HepG2 (cell line): ENCODE measurements around the gene NUDT2. TPM values are rescaled to one million over a fixed set of nuclear protein-coding genes. Genes with fewer than 3 reads are reported as not detected.

Experiments used
- ZNF383 ChIP-seq: sonication (generic); formaldehyde crosslinking; IDR thresholded peaks from 2 replicates; pipeline ENCODE4 v1.4.0; 2020; ENCODE audit warnings: missing genetic modification reagents, mild to moderate bottlenecking, borderline replicate concordance
- polyA plus RNA-seq, 8 experiments: library from polyadenylated mRNA; depleted of rRNA in 3 of 8; stranded (reverse) in 7 of 8; unstranded in 1 of 8; fragments of >200 nt; fragmentation: Illumina TruSeq in 4 of 8; extraction: Trizol in 4 of 8; gene quantifications; 2 replicates each; pipeline versions ENCODE4 v1.2.1 to v1.2.3, GENCODE V29; 2011 to 2016; ENCODE audit warnings: low read depth in 4 of 8, missing spikeins in 1 of 8, mixed read lengths in 1 of 8; ENCODE audit not compliant: insufficient read depth in 1 of 8
- total RNA-seq, 5 experiments: library from RNA; depleted of rRNA; stranded (reverse); fragments of >200 nt; fragmentation: Illumina TruSeq; extraction: Trizol; gene quantifications; 2 replicates each; pipeline ENCODE4 v1.2.3, GENCODE V29; 2016; ENCODE audit warnings: low read depth in 1 of 5
- TF ChIP-seq, protein P1 (sequence below), 2 experiments: fragments of 450-650 bp in 1 of 2; sonication (generic) in 1 of 2; formaldehyde crosslinking in 1 of 2; IDR thresholded peaks; 2 replicates each; pipeline versions ENCODE4 v1.6.1 to v1.8.0; 2016 to 2022; ENCODE audit warnings: antibody characterized with exemption in 1 of 2, mild to moderate bottlenecking in 1 of 2, missing genetic modification reagents in 1 of 2
- TF ChIP-seq, protein P2 (sequence below): sonication (generic); formaldehyde crosslinking; IDR thresholded peaks from 2 replicates; pipeline ENCODE4 v1.4.0; 2020; ENCODE audit warnings: missing genetic modification reagents
- TF ChIP-seq, protein P3 (sequence below): sonication (generic); formaldehyde crosslinking; IDR thresholded peaks from 2 replicates; pipeline ENCODE4 v1.4.0; 2020; ENCODE audit warnings: missing genetic modification reagents, borderline replicate concordance
- TF ChIP-seq, protein P4 (sequence below), 2 experiments: sonication (generic) in 1 of 2; formaldehyde crosslinking in 1 of 2; IDR thresholded peaks; 2 replicates each; pipeline versions ENCODE4 v1.5.1 to v1.6.1; 2011 to 2020; ENCODE audit warnings: borderline replicate concordance in 1 of 2, low read depth in 1 of 2, low read length in 1 of 2, mild to moderate bottlenecking in 1 of 2, missing genetic modification reagents in 1 of 2, moderate library complexity in 1 of 2
- TF ChIP-seq, protein P5 (sequence below): sonication (generic); formaldehyde crosslinking; IDR thresholded peaks from 2 replicates; pipeline ENCODE4 v1.4.0; 2020; ENCODE audit warnings: missing genetic modification reagents, borderline replicate concordance

NUDT2 gene
- total and polyA plus RNA-seq, 2 of the 13 experiments (the other 11 are each of a cell fraction or from before 2014, with no cell fraction given) = 19.9 to 24.6 TPM

DNA sequence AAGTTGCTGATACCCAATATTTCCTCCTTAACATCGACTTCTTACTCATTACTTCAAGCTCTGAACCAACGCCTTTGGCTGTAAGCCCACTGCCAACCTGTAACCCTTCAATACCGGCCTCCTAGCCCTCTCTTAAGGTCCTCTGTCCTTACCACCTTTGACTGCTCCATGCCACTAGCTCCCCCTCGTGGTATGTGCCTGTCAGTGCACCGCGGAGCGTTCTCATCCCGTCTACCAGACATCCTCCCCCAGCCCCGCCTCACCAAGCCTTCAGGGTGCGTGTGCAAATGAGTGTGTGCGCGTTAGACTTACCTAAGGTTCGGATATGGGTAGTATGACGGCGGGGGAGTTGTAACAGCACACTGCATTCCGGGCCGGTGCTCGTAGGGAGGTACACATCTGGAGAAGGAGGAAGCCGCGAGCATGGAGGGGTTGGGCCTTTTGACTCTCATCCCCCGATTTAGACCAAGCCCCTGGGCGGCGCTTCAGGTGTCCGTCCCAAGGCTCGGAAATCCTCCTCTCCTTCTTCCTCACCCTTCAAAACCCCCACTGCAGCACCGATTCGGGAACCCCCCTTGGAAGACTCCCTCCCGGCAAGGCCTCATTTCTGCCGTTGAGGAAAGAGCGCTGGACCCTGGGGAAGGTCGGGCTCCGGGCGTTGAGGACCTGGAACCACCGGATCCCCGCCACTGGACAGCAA lies 50.1 kb downstream of the NUDT2 start (continued):
- TF ChIP-seq, protein P1, sequence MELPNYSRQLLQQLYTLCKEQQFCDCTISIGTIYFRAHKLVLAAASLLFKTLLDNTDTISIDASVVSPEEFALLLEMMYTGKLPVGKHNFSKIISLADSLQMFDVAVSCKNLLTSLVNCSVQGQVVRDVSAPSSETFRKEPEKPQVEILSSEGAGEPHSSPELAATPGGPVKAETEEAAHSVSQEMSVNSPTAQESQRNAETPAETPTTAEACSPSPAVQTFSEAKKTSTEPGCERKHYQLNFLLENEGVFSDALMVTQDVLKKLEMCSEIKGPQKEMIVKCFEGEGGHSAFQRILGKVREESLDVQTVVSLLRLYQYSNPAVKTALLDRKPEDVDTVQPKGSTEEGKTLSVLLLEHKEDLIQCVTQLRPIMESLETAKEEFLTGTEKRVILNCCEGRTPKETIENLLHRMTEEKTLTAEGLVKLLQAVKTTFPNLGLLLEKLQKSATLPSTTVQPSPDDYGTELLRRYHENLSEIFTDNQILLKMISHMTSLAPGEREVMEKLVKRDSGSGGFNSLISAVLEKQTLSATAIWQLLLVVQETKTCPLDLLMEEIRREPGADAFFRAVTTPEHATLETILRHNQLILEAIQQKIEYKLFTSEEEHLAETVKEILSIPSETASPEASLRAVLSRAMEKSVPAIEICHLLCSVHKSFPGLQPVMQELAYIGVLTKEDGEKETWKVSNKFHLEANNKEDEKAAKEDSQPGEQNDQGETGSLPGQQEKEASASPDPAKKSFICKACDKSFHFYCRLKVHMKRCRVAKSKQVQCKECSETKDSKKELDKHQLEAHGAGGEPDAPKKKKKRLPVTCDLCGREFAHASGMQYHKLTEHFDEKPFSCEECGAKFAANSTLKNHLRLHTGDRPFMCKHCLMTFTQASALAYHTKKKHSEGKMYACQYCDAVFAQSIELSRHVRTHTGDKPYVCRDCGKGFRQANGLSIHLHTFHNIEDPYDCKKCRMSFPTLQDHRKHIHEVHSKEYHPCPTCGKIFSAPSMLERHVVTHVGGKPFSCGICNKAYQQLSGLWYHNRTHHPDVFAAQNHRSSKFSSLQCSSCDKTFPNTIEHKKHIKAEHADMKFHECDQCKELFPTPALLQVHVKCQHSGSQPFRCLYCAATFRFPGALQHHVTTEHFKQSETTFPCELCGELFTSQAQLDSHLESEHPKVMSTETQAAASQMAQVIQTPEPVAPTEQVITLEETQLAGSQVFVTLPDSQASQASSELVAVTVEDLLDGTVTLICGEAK (IDR thresholded peaks at IDR 0.05) = no peak
- TF ChIP-seq, protein P1 (CRISPR knock-in tag; IDR thresholded peaks at IDR 0.05) = no peak
- TF ChIP-seq, protein P2, sequence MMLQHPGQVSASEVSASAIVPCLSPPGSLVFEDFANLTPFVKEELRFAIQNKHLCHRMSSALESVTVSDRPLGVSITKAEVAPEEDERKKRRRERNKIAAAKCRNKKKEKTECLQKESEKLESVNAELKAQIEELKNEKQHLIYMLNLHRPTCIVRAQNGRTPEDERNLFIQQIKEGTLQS (CRISPR knock-in tag) = 0 out of 2 replicates have a peak, but pooled peaks have one; percentile 11
- TF ChIP-seq, protein P3, sequence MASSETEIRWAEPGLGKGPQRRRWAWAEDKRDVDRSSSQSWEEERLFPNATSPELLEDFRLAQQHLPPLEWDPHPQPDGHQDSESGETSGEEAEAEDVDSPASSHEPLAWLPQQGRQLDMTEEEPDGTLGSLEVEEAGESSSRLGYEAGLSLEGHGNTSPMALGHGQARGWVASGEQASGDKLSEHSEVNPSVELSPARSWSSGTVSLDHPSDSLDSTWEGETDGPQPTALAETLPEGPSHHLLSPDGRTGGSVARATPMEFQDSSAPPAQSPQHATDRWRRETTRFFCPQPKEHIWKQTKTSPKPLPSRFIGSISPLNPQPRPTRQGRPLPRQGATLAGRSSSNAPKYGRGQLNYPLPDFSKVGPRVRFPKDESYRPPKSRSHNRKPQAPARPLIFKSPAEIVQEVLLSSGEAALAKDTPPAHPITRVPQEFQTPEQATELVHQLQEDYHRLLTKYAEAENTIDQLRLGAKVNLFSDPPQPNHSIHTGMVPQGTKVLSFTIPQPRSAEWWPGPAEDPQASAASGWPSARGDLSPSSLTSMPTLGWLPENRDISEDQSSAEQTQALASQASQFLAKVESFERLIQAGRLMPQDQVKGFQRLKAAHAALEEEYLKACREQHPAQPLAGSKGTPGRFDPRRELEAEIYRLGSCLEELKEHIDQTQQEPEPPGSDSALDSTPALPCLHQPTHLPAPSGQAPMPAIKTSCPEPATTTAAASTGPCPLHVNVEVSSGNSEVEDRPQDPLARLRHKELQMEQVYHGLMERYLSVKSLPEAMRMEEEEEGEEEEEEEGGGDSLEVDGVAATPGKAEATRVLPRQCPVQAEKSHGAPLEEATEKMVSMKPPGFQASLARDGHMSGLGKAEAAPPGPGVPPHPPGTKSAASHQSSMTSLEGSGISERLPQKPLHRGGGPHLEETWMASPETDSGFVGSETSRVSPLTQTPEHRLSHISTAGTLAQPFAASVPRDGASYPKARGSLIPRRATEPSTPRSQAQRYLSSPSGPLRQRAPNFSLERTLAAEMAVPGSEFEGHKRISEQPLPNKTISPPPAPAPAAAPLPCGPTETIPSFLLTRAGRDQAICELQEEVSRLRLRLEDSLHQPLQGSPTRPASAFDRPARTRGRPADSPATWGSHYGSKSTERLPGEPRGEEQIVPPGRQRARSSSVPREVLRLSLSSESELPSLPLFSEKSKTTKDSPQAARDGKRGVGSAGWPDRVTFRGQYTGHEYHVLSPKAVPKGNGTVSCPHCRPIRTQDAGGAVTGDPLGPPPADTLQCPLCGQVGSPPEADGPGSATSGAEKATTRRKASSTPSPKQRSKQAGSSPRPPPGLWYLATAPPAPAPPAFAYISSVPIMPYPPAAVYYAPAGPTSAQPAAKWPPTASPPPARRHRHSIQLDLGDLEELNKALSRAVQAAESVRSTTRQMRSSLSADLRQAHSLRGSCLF (CRISPR knock-in tag) = no peak
- TF ChIP-seq, protein P4, sequence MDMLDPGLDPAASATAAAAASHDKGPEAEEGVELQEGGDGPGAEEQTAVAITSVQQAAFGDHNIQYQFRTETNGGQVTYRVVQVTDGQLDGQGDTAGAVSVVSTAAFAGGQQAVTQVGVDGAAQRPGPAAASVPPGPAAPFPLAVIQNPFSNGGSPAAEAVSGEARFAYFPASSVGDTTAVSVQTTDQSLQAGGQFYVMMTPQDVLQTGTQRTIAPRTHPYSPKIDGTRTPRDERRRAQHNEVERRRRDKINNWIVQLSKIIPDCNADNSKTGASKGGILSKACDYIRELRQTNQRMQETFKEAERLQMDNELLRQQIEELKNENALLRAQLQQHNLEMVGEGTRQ (IDR thresholded peaks at IDR 0.05; ENCODE audit: low read depth, low read length) = no peak
- TF ChIP-seq, protein P4 (CRISPR knock-in tag; IDR thresholded peaks at IDR 0.05; ENCODE audit: borderline replicate concordance) = no peak
- TF ChIP-seq, protein P5, sequence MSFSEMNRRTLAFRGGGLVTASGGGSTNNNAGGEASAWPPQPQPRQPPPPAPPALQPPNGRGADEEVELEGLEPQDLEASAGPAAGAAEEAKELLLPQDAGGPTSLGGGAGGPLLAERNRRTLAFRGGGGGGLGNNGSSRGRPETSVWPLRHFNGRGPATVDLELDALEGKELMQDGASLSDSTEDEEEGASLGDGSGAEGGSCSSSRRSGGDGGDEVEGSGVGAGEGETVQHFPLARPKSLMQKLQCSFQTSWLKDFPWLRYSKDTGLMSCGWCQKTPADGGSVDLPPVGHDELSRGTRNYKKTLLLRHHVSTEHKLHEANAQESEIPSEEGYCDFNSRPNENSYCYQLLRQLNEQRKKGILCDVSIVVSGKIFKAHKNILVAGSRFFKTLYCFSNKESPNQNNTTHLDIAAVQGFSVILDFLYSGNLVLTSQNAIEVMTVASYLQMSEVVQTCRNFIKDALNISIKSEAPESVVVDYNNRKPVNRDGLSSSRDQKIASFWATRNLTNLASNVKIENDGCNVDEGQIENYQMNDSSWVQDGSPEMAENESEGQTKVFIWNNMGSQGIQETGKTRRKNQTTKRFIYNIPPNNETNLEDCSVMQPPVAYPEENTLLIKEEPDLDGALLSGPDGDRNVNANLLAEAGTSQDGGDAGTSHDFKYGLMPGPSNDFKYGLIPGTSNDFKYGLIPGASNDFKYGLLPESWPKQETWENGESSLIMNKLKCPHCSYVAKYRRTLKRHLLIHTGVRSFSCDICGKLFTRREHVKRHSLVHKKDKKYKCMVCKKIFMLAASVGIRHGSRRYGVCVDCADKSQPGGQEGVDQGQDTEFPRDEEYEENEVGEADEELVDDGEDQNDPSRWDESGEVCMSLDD (CRISPR knock-in tag) = no peak
- TF ChIP-seq ZNF383 (CRISPR knock-in tag) = no peak
